Peyer's patch (tissue), 4 donors: ENCODE measurements around the gene FGF4. TPM values are rescaled to one million over a fixed set of nuclear protein-coding genes. Genes with fewer than 3 reads are reported as not detected.

Source experiments
- DNase-seq, 3 donors: peaks; one replicate each; pipeline ENCODE4 v3.0.0-alpha.2; 2017 to 2019
- H3K27ac ChIP-seq, 4 donors: fragments of 200-600 bp; sonication (generic); one replicate each; pipeline ENCODE4 v1.5.1; 2016 to 2019
- H3K27me3 ChIP-seq, 2 donors: fragments of 200-600 bp; sonication (generic); one replicate each; pipeline ENCODE4 v1.5.1; 2019
- H3K36me3 ChIP-seq, 3 donors: fragments of 200-600 bp; sonication (generic); one replicate each; pipeline ENCODE4 v1.5.1; 2016 to 2019
- H3K4me1 ChIP-seq, 4 donors: fragments of 200-600 bp; sonication (generic); one replicate each; pipeline ENCODE4 v1.5.1; 2016 to 2019
- H3K4me3 ChIP-seq, 4 donors: fragments of 200-600 bp; sonication (generic); 1 replicate in 3 of 4; 2 replicates in 1 of 4; pipeline ENCODE4 v1.5.1; 2016 to 2019; ENCODE audit warnings: mild to moderate bottlenecking in 1 of 4
- H3K9me3 ChIP-seq, 4 donors: fragments of 200-600 bp; sonication (generic); one replicate each; pipeline ENCODE4 v1.5.1; 2016 to 2019; ENCODE audit warnings: mild to moderate bottlenecking in 1 of 4
- CTCF ChIP-seq, 6 experiments: fragments of 450-650 bp in 4 of 6; fragments of 200-600 bp in 2 of 6; sonication (generic) in 1 of 6; IDR thresholded peaks; one replicate each; pipeline ENCODE4 v1.5.1; 2017 to 2019; ENCODE audit warnings: antibody characterized with exemption in 6 of 6, mild to moderate bottlenecking in 3 of 6, moderate library complexity in 1 of 6
- POLR2A ChIP-seq, 2 donors: fragments of 450-650 bp; IDR thresholded peaks; one replicate each; pipeline ENCODE4 v1.5.1; 2017; ENCODE audit warnings: antibody characterized with exemption in 2 of 2, mild to moderate bottlenecking in 2 of 2, moderate library complexity in 2 of 2
- total RNA-seq, 4 donors: library from RNA; depleted of rRNA; stranded (reverse); fragments of >200 nt; gene quantifications; one replicate each; pipeline ENCODE4 v1.1.0, GENCODE V29; 2016

The FGF4 gene
- total RNA-seq, 4 donors from 2014 or later, result not detected

GRCh38 chr11:69804769-69805508 is 29.8 kb upstream of the FGF4 start:
- Histone ChIP-seq H3K27ac (no peak overlapping the region), H3K27me3 (no peaks in the 10 kb centered on the region)
- TF ChIP-seq POLR2A (IDR thresholded peaks at IDR 0.05), result no peak
- no peak for TF ChIP-seq CTCF (IDR thresholded peaks at IDR 0.05)

GRCh38 chr11:69803604-69804218 is 28.6 kb upstream of the FGF4 start:
- TF ChIP-seq CTCF (IDR thresholded peaks at IDR 0.05) (no peak), POLR2A (IDR thresholded peaks at IDR 0.05) (no peak)
- Histone ChIP-seq H3K9me3 (no peaks in the 10 kb centered on the region), H3K27ac (no peak overlapping the region), H3K27me3 (no peaks in the 10 kb centered on the region), H3K36me3 (no peaks in the 10 kb centered on the region), H3K4me1 (no peaks in the 10 kb centered on the region), H3K4me3 (no peak overlapping the region)
- no peak for DNase-seq

More at GRCh38 chr11:69804769-69805508, 29.8 kb upstream of the FGF4 start:
- H3K36me3 ChIP-seq, result no peaks in the 10 kb centered on the region
- no peaks in the 10 kb centered on the region for H3K9me3 ChIP-seq
- no peak for DNase-seq
- H3K4me1 ChIP-seq, result no peaks in the 10 kb centered on the region
- no peak overlapping the region for H3K4me3 ChIP-seq

GRCh38 chr11:69803022-69803421 is 27.9 kb upstream of the FGF4 start:
- no peaks in the 10 kb centered on the region for H3K4me1 ChIP-seq
- no peaks in the 10 kb centered on the region for H3K27me3 ChIP-seq
- H3K27ac ChIP-seq, result no peak overlapping the region
- H3K9me3 ChIP-seq, result no peaks in the 10 kb centered on the region
- DNase-seq, result no peak
- no peak overlapping the region for H3K4me3 ChIP-seq
- H3K36me3 ChIP-seq, result no peaks in the 10 kb centered on the region
- TF ChIP-seq CTCF (IDR thresholded peaks at IDR 0.05), result no peak
- no peak for TF ChIP-seq POLR2A (IDR thresholded peaks at IDR 0.05)

- no peak for DNase-seq
- Histone ChIP-seq H3K4me1 (no peaks in the 10 kb centered on the region), H3K27me3 (no peaks in the 10 kb centered on the region), H3K27ac (no peak overlapping the region), H3K36me3 (no peaks in the 10 kb centered on the region), H3K9me3 (no peaks in the 10 kb centered on the region), H3K4me3 (no peak overlapping the region)
- no peak for TF ChIP-seq CTCF (IDR thresholded peaks at IDR 0.05)
- no peak for TF ChIP-seq POLR2A (IDR thresholded peaks at IDR 0.05)
These were observed 27.4 kb upstream of the FGF4 start for GRCh38 chr11:69802590-69802989.

GRCh38 chr11:69801513-69802335 is 26.6 kb upstream of the FGF4 start:
- Histone ChIP-seq H3K9me3 (no peaks in the 10 kb centered on the region), H3K27ac (no peak overlapping the region), H3K36me3 (no peaks in the 10 kb centered on the region), H3K4me1 (no peaks in the 10 kb centered on the region), H3K27me3 (no peaks in the 10 kb centered on the region), H3K4me3 (no peak overlapping the region)
- DNase-seq, result peak in 1 of 3 donors; percentile 55
- TF ChIP-seq POLR2A (IDR thresholded peaks at IDR 0.05), result no peak
- TF ChIP-seq CTCF (IDR thresholded peaks at IDR 0.05), result peak in 5 of 6 experiments; percentile 9 to 68 (median 58)
